Caco-2 (cell line): Measurements from ENCODE around the gene TREML2. TPM values are rescaled to one million over a fixed set of nuclear protein-coding genes. Genes with fewer than 3 reads are reported as not detected.
A peak's percentile ranks its signal among the peaks of the same experiment; 100 is the strongest.
"Not testable (repeated sequence)": the region's sequence is repeated elsewhere in the genome, so short reads cannot be mapped to it uniquely, and the experiment has no call there.

Experiments used
- BruUV-seq: library from RNA; stranded (reverse); fragments of 400-500 nt; replicated peaks from 2 replicates; lab custom pipeline; 2021; lab: Mats Ljungman, UMichigan
- CTCF ChIA-PET: fragments of 300-600 bp; sonication (Branson Sonifier 250); formaldehyde crosslinking; loops from one replicate; lab custom pipeline; 2022; ENCODE audit warnings: antibody characterized with exemption; lab: Charles Lee
- POLR2A ChIA-PET: fragments of 300-600 bp; sonication (Branson Sonifier 250); formaldehyde crosslinking; loops from one replicate; lab custom pipeline; 2022; ENCODE audit warnings: antibody characterized with exemption; lab: Charles Lee
- DNase-seq, 2 experiments: peaks; one replicate each; pipeline versions ENCODE4 v3.0.0 to v3.0.0-alpha.2; 2020 to 2022
- H3K27me3 ChIP-seq: replicated peaks from 2 replicates; pipeline ENCODE4 v1.6.0; 2011; ENCODE audit warnings: low read length; ENCODE audit not compliant: control insufficient read depth, insufficient read depth
- H3K36me3 ChIP-seq: 2 replicates; pipeline ENCODE4 v1.5.1; 2011; ENCODE audit warnings: low read length; ENCODE audit not compliant: control insufficient read depth, insufficient read depth
- H3K4me1 ChIP-seq: fragments of 250-450 bp; sonication (Bioruptor Pico); 2 replicates; pipeline ENCODE4 v1.5.1; 2020; ENCODE audit warnings: mild to moderate bottlenecking
- H3K4me3 ChIP-seq: 2 replicates; pipeline ENCODE4 v1.5.1; 2011; ENCODE audit warnings: low read depth, mild to moderate bottlenecking, control low read depth, low read length
- H3K9me3 ChIP-seq: fragments of 250-450 bp; sonication (Bioruptor Pico); 2 replicates; pipeline ENCODE4 v1.5.1; 2020; ENCODE audit warnings: mild to moderate bottlenecking, moderate library complexity
- H3K27ac Mint-ChIP-seq: one replicate; pipeline ENCODE4 v1.8.0; 2022; ENCODE audit warnings: mixed read lengths; ENCODE audit not compliant: unreplicated experiment
- H3K27me3 Mint-ChIP-seq: one replicate; pipeline ENCODE4 v1.8.0; 2022; ENCODE audit warnings: mixed read lengths; ENCODE audit not compliant: insufficient read depth, unreplicated experiment
- H3K36me3 Mint-ChIP-seq: one replicate; pipeline ENCODE4 v1.8.0; 2022; ENCODE audit warnings: mild to moderate bottlenecking, mixed read lengths; ENCODE audit not compliant: insufficient read depth, unreplicated experiment
- H3K4me1 Mint-ChIP-seq: one replicate; pipeline ENCODE4 v1.8.0; 2022; ENCODE audit warnings: low read depth, mixed read lengths; ENCODE audit not compliant: unreplicated experiment
- H3K4me3 Mint-ChIP-seq: one replicate; pipeline ENCODE4 v1.8.0; 2022; ENCODE audit warnings: mild to moderate bottlenecking, moderate library complexity, mixed read lengths; ENCODE audit not compliant: unreplicated experiment
- H3K9me3 Mint-ChIP-seq: one replicate; pipeline ENCODE4 v1.8.0; 2022; ENCODE audit warnings: mixed read lengths; ENCODE audit not compliant: unreplicated experiment
- intact Hi-C: fragments of 100-400 bp; cut with micrococcal nuclease; formaldehyde crosslinking; loops from one replicate; pipeline ENCODE4 v1.10.0; 2022; ENCODE audit not compliant: unreplicated experiment
- total RNA-seq: library from RNA; stranded (reverse); gene quantifications from 2 replicates; pipeline ENCODE4 v1.2.3, GENCODE V29; 2022
- TF ChIP-seq, protein P1 (sequence below), 2 experiments: fragments of 200-600 bp in 1 of 2; IDR thresholded peaks; 1 replicate in 1 of 2; 2 replicates in 1 of 2; pipeline versions ENCODE4 v1.5.1 to v1.8.0; 2011 to 2022; ENCODE audit warnings: antibody characterized with exemption in 1 of 2, control low read depth in 1 of 2, inconsistent platforms in 1 of 2, low read depth in 1 of 2, low read length in 1 of 2, mild to moderate bottlenecking in 1 of 2, moderate library complexity in 1 of 2; ENCODE audit not compliant: insufficient read depth in 1 of 2, severe bottlenecking in 1 of 2, unreplicated experiment in 1 of 2

TREML2 gene
- total RNA-seq, 1 experiment from 2014 or later: not detected

DNA sequence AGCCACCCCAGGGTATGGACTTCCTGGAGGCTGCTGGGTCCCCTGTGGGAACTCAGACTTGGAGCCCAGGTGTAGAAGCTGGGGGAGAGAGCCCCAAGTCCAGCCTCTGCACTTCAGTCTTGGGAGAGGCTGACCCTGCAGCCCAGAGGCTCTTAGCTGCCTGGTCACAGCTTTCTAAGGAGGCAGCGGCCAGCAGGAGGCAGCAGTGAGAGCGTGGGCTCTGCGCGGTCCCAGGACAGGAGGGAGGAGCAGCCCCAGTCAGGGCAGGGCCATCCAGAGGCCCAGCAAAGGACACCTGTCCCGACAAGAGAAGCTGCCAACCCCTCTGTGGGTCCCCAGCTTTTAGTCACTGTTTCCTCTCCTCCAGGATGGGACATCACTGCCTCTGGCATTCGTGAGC is 9.4 kb downstream of the TREML2 start:
- H3K27me3 Mint-ChIP-seq: peaks cover 19% of the 10 kb centered on the region
- CTCF ChIA-PET: interaction anchor here (1.1 kb wide), 1 partner anchor 9 kb away, joined by 7 read pairs; no protein-coding TSS in a partner anchor
- Histone ChIP-seq H3K36me3 (no peaks in the 10 kb centered on the region), H3K4me1 (no peaks in the 10 kb centered on the region), H3K4me3 (no peak overlapping the region), H3K27me3 (peaks cover 2% of the 10 kb centered on the region; the same call in 1 of the 2 replicates), H3K9me3 (peaks cover 5% of the 10 kb centered on the region; the same call in 1 of the 2 replicates)
- H3K4me3 Mint-ChIP-seq: no peak overlapping the region
- no peaks in the 10 kb centered on the region for H3K4me1 Mint-ChIP-seq
- DNase-seq: no peak
- H3K9me3 Mint-ChIP-seq: no peaks in the 10 kb centered on the region
- no peak overlapping the region for H3K27ac Mint-ChIP-seq
- TF ChIP-seq, protein P1, sequence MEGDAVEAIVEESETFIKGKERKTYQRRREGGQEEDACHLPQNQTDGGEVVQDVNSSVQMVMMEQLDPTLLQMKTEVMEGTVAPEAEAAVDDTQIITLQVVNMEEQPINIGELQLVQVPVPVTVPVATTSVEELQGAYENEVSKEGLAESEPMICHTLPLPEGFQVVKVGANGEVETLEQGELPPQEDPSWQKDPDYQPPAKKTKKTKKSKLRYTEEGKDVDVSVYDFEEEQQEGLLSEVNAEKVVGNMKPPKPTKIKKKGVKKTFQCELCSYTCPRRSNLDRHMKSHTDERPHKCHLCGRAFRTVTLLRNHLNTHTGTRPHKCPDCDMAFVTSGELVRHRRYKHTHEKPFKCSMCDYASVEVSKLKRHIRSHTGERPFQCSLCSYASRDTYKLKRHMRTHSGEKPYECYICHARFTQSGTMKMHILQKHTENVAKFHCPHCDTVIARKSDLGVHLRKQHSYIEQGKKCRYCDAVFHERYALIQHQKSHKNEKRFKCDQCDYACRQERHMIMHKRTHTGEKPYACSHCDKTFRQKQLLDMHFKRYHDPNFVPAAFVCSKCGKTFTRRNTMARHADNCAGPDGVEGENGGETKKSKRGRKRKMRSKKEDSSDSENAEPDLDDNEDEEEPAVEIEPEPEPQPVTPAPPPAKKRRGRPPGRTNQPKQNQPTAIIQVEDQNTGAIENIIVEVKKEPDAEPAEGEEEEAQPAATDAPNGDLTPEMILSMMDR (IDR thresholded peaks at IDR 0.05; ENCODE audit: insufficient read depth in 1 of 2, low read depth in 1 of 2, low read length in 1 of 2, severe bottlenecking in 1 of 2, unreplicated experiment in 1 of 2): peak in 1 of 2 experiments; percentile 21
- intact Hi-C loops: no loop called here
- H3K36me3 Mint-ChIP-seq: no peaks in the 10 kb centered on the region
- POLR2A ChIA-PET: no interaction called here
- no TSS peak for BruUV-seq

DNA sequence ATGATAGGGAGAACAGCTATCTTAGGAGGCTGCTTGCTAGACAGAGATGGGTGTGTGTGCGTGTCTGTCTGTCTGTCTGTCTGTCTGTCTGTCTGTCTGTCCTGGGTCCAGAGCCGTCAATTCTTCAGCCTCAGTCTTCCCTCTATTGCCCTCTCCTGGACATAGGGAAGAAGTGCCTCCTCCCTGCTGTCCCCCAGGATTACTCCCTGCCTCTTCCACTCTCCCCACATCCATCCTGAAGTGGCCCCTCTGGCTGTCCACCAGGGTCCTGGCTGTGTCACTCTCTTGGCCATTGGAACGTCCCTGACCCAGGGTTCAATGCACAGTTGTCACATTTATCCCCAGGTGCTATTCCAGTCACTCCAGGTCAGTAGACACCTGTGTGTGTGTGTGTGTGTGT is 10.2 kb downstream of the TREML2 start:
- ChIA-PET CTCF (no interaction called here), POLR2A (no interaction called here)
- no peaks in the 10 kb centered on the region for H3K4me1 ChIP-seq
- no peaks in the 10 kb centered on the region for H3K4me1 Mint-ChIP-seq
- no peaks in the 10 kb centered on the region for H3K36me3 ChIP-seq
- H3K36me3 Mint-ChIP-seq: no peaks in the 10 kb centered on the region
- no peak for DNase-seq
- intact Hi-C loops: no loop called here
- no peak overlapping the region for H3K4me3 Mint-ChIP-seq
- peaks cover 17% of the 10 kb centered on the region for H3K27me3 Mint-ChIP-seq
- H3K9me3 Mint-ChIP-seq: no peaks in the 10 kb centered on the region
- no peak overlapping the region for H3K4me3 ChIP-seq
- H3K9me3 ChIP-seq: peaks cover 5% of the 10 kb centered on the region; the same call in 1 of the 2 replicates
- no peak overlapping the region for H3K27ac Mint-ChIP-seq
- no TSS peak for BruUV-seq
- peaks cover 2% of the 10 kb centered on the region; the same call in 1 of the 2 replicates for H3K27me3 ChIP-seq
- TF ChIP-seq, protein P1 (IDR thresholded peaks at IDR 0.05; ENCODE audit: insufficient read depth in 1 of 2, low read depth in 1 of 2, low read length in 1 of 2, severe bottlenecking in 1 of 2, unreplicated experiment in 1 of 2): no peak

DNA sequence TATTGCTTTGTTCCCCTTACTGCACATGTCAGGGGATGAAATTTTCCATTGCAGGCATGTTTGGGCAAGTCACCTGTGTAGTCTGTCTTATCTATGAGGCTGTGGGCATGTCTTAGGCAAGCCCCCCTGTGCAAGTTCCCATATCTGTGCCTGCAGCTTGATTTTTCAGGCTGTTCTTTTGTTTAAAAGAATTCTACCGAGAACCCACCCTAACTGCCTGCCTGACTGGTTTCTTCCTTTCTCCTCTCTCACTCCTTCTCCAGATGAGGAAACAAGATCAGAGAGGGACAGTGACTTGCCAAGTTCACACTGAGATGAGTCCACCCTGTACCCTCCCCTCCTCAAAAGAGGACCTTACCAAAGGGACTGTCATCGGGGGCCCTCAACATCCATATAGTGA is 11.0 kb downstream of the TREML2 start:
- Histone ChIP-seq H3K9me3 (peaks cover 5% of the 10 kb centered on the region; the same call in 1 of the 2 replicates), H3K4me3 (no peak overlapping the region), H3K4me1 (no peaks in the 10 kb centered on the region), H3K36me3 (no peaks in the 10 kb centered on the region), H3K27me3 (no peaks in the 10 kb centered on the region)
- no peaks in the 10 kb centered on the region for H3K9me3 Mint-ChIP-seq
- intact Hi-C loops: loop anchor here (10.0 kb wide), 1 partner anchor 125 kb away; no protein-coding TSS in a partner anchor
- no peak overlapping the region for H3K4me3 Mint-ChIP-seq
- H3K27me3 Mint-ChIP-seq: peaks cover 19% of the 10 kb centered on the region
- no peaks in the 10 kb centered on the region for H3K4me1 Mint-ChIP-seq
- CTCF ChIA-PET: no interaction called here
- TF ChIP-seq, protein P1 (IDR thresholded peaks at IDR 0.05; ENCODE audit: insufficient read depth in 1 of 2, low read depth in 1 of 2, low read length in 1 of 2, severe bottlenecking in 1 of 2, unreplicated experiment in 1 of 2): no peak
- POLR2A ChIA-PET: no interaction called here
- no TSS peak for BruUV-seq
- H3K36me3 Mint-ChIP-seq: no peaks in the 10 kb centered on the region
- DNase-seq: no peak
- no peak overlapping the region for H3K27ac Mint-ChIP-seq

DNA sequence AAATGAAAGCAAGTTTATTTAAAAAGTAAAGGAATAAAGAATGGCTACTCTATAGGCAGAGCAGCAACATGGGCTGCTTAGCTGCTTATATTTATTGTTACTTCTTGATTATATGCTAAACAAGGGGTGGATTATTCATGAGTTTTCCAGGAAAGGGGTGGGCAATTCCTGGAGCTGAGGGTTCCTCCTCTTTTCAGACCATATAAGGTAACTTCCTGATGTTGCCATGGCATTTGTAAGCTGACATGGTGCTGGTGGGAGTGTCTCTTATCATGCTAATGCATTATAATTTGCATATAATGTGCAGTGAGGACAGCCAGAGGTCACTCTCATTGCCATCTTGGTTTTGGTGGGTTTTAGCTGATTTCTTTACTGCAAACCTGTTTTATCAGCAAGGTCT is 11.9 kb downstream of the TREML2 start:
- POLR2A ChIA-PET, H3K27me3 ChIP-seq, H3K9me3 Mint-ChIP-seq, DNase-seq, H3K36me3 ChIP-seq, CTCF ChIA-PET, H3K36me3 Mint-ChIP-seq, H3K4me3 Mint-ChIP-seq, H3K4me1 Mint-ChIP-seq, H3K9me3 ChIP-seq, H3K27ac Mint-ChIP-seq, H3K4me1 ChIP-seq, BruUV-seq, H3K4me3 ChIP-seq: not testable (repeated sequence)
- peaks cover 12% of the 10 kb centered on the region for H3K27me3 Mint-ChIP-seq
- intact Hi-C loops: loop anchor here (10.0 kb wide), 1 partner anchor 126 kb away; no protein-coding TSS in a partner anchor
